ENCODE data around the gene GPHN. TPM values are rescaled to one million over a fixed set of nuclear protein-coding genes. Genes with fewer than 3 reads are reported as not detected.

The GPHN gene
- total and polyA plus RNA-seq, 2 of the 8 experiments (the other 6 are each of a cell fraction or from before 2014, with no cell fraction given): 6.0 to 16.0 TPM

DNA sequence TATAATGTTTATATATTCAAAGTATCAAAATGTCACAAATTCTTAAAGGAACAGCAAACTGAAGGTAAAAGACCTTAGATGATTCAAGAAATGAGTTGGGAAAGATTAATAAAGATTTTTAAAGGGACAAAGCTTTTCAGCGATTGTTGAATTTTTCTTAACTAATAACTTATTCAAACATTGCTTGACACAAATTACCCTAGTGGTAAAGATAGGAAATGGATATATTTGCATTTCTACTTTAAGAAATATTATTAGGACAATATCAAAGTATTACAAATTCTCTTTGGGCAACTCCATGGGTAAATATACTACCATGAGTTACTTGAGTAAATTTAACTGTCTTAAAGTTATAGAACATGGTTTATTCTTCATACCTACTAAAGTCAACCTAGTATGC lies 415.3 kb downstream of the GPHN start (continued):
- TF ChIP-seq SRF (IDR thresholded peaks at IDR 0.05; ENCODE audit: low read depth, low read length): no peak
- no peak for TF ChIP-seq CHD2 (IDR thresholded peaks at IDR 0.05; ENCODE audit: low read length)
- TF ChIP-seq HDAC6 (IDR thresholded peaks at IDR 0.05; ENCODE audit: low read depth, low read length): no peak
- no peak for TF ChIP-seq KDM4A (IDR thresholded peaks at IDR 0.05; ENCODE audit: low read depth, low read length, severe bottlenecking)
- TF ChIP-seq, protein P1, sequence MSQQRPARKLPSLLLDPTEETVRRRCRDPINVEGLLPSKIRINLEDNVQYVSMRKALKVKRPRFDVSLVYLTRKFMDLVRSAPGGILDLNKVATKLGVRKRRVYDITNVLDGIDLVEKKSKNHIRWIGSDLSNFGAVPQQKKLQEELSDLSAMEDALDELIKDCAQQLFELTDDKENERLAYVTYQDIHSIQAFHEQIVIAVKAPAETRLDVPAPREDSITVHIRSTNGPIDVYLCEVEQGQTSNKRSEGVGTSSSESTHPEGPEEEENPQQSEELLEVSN (IDR thresholded peaks at IDR 0.05): no peak

Measured in H1 (cell line).